GM18519 (cell line): ENCODE results near the gene BRMS1.
"Not testable (repeated sequence)": the region's sequence is repeated elsewhere in the genome, so short reads cannot be mapped to it uniquely, and the experiment has no call there.

ENCODE experiments used
- ATAC-seq: cut with Tn5 transposase; IDR thresholded peaks from one replicate; pipeline ENCODE4 v1.9.1; 2021; ENCODE audit warnings: mild to moderate bottlenecking, moderate library complexity; ENCODE audit not compliant: unreplicated experiment, low FRiP score

The BRMS1 gene

DNA sequence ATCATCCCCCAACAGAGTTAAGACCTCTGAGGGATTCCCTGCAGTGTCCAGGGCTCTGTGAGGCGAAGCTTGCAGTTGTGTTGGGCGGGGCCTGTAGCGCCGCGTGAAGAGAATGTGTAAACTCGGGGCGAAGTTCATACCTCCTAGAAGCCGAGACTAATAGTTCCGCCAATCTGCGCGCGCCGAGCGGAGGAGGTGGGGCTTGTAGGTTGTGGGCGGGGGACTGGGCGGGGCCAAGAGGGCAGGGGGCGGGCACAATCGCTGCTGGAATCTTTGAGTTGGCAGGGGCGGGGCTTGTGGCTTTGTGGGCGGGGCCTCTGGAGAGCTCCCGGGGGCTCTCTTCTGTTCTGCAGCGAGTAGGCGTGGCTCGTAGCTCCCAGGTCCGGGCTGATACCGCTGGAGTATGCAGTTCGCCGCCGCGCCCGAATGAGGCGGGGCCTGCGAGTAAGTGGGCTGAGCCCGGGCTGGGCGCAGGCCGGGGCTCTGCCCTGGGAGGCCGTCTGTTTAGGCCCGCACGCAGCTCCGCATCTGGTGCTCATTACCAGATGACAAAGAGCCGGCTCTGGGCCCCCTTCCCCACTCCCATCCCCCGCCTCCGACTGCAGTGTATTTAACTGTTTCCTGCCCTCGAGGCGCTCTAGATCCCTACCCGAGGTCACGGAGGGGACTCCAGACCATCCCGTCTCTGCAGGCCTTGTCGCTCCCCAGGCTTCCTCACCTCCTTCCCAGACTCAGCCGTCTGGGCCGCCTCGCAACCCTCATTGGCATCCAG is 32.2 kb downstream of the BRMS1 start:
- ATAC-seq, result peak; percentile 37

DNA sequence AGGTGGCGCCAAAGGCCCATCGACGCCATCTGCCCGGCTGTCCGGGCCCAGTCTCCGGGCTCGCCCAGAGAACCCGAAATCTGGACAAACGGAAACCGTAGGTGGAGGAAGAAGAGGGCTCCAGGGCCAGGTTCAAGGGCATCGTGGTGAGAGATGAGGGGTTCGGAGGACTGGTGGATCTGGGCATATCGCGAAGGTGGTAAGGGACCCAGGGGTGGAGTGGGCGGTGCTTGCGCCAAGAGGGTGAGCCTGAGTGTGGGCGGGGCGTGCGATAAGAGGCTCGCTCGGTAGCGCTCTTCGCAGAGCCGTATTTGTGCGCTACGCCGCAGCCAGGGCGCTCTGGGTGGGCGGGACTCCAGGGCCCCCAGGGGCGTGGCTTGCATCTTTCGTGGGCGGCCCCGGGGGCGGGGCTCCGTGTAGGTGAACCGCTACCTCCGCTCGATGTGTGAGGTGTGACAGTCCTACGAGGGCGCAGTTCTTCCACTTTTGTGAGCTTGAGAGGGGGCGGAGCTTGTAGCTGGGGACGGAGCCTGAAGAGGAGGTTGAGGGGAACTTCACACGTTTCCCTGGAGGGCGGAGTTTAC is 32.8 kb downstream of the BRMS1 start:
- ATAC-seq, result peak; percentile 41

DNA sequence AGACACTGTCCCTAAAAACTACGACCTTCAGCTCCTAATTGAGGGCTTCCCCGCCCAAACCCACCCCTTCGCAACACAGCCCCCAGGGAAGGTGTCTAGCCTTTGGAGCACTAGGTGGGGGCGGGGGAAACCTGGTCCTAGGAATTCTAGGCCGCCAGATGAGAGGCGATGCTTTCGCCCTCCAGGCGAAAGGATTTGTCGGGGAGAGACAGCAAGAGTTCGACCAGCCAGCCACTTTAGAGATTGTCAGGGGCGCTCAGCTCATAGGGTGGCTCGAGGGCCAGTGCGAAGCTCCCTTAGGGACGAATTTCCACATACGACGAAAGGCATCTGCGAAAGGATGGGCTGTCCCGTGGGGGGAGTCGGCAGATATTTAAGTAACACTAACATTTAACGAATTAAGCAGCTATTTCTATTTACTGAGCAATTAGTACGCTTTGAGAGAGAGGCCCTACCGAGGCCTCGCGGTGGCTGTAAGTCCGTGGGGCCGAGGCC is 33.4 kb downstream of the BRMS1 start:
- no peak for ATAC-seq

DNA sequence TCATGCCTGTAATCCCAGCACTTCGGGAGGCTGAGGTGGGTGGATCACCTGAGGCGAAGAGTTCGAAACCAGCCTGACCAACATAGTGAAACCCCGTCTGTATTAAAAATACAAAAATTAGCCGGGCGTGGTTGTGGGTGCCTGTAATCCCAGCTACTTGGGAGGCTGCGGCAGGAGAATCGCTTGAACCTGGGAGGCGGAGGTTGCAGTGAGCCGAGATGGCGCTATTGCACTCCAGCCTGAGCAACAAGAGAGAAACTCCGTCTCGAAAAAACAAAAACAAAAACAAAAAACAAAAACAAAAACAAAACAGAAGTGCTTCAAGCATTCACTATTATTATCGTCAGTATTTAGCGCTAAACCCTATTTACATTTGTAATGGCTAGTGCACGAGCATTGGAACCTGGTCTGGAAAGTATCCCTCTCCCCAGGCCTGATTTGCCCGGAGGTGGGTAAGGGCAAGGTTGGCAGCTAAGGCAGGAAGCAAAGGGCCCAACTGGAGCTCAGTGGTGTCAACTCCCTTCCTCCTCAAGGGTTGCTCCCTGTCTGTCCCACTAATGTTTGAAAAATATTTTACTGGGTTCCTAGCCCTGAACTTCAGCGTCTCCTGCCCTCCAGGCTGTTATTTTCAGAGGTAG is 34.0 kb downstream of the BRMS1 start:
- not testable (repeated sequence) for ATAC-seq

DNA sequence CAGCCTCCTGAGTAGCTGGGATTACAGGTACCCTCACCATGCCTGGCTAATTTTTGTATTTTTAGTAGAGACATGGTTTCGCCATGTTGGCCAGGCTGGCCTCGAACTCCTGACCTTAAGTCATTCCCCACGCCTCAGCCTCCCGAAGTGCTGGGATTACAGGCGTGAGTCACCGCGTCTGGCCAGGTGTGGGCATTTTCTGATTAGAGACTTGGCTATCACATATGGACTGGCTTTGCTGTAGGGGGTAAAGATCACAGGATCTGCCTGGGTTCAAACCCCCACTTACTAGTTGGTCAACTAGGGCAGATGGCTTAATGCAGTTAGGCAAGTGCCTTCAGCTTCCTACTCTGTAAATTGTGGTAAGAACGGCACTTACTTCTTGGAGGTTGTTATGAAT is 34.6 kb downstream of the BRMS1 start:
- ATAC-seq, result no peak

DNA sequence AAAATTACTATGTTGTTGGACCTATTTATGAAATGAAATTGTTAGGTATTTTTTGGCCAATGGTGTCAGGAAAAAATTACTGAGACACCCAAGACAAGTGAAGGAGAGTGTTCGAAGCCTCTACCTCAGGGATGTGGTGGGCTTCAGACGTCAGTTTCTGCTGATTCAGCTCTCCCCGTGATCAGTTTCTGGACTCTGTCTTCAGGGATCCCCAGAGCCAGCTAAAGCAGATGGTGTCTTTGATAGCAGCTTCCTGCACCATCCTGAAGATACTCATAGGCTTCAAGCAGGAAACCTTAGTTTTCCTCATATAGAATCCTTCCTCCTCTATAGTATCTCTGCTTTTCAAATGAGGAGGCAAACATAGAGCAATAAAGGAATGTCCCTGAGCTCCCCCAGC is 35.4 kb downstream of the BRMS1 start:
- ATAC-seq, result no peak

DNA sequence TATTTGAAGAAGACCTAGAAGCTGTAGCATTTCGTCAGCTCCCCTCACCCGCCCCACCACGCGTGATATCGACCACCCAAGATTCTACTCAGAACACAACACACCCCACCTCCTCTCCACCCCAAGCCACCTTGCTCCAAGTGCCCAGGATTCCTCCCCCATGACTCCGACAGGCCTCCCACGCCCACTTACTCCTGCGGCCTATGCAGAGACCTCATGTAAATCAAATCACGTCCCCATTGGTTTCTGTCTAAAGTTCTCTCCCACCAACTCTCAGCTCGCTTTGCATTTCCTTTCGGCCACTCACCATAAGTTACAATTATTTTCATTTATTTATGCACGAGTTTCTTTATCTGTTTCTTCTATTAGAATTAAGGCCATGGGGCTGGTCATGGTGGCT is 42.2 kb downstream of the BRMS1 start:
- ATAC-seq, result no peak

DNA sequence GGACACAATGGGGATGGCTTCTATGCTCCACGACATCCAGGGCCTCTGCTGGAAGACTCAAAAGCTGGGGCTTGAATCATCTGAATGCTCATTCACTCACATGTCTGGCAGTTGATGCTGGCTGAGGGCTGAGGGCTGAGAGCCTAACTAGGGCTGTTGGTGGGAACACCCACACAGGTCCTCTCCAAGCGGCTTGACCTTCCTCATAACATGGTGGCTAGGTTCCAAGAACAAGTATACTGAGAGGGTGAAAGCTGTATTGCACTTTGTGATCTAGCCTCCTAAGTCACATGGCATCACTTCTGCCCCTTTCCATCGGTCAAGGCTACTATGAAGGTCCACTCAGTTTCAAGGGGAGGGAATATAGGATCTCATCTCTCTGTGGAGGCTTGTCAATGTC is 45.7 kb downstream of the BRMS1 start:
- no peak for ATAC-seq

DNA sequence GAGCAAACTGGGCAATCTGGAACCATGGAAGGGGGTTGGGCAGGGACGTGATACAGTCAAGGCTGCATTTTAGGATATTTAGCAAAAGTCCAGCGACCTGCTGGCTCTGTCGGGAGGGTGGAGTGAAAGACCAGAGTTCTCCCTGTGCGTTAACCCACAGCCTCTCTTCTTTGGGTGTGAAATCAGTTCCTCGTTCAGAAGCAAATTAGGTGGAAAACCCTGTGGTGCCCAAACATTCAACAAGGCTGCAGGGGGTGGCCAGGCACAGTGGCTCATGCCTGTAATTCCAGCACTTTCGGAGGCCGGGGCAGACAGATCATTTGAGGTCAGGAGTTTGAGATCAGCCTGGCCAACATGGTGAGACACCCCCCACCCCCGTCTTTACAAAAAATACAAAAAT is 47.3 kb downstream of the BRMS1 start:
- no peak for ATAC-seq

DNA sequence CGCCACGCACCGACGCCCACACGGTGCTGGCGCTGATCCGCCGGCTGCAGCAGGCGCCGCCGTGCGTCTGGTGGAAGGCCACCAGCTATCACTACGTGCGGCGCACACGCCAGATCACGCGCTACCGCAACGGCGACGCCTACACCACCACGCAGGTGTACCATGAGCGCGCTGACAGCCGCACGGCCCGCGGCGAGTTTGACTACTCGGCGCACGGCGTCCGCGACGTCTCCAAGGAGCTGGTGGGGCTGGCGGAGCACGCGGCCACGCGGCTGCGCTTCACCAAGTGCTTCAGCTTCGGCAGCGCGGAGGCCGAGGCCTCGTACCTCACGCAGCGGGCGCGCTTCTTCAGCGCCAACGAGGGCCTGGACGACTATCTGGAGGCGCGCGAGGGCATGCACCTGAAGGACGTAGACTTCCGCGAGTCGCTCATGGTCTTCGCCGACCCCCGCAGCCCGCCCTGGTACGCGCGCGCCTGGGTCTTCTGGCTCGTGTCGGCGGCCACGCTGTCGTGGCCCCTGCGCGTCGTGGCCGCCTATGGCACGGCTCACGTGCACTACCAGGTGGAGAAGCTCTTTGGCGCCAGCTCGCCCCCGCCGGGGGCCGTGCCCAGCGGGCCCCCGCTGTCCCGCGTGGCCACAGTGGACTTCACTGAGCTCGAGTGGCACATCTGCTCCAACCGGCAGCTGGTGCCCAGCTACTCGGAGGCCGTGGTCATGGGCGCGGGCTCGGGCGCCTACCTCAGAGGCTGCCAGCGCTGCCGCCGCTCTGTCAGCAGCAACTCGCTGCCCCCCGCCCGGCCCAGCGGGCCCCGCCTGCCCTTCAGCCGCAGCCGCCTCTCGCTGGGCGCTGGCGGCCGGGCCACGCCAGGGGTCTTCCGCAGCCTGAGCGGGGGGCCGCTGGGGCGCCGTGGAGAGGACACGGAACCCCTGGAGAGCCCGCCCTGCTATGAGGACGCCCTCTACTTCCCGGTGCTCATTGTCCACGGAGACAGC is 50.0 kb downstream of the BRMS1 start:
- no peak for ATAC-seq

DNA sequence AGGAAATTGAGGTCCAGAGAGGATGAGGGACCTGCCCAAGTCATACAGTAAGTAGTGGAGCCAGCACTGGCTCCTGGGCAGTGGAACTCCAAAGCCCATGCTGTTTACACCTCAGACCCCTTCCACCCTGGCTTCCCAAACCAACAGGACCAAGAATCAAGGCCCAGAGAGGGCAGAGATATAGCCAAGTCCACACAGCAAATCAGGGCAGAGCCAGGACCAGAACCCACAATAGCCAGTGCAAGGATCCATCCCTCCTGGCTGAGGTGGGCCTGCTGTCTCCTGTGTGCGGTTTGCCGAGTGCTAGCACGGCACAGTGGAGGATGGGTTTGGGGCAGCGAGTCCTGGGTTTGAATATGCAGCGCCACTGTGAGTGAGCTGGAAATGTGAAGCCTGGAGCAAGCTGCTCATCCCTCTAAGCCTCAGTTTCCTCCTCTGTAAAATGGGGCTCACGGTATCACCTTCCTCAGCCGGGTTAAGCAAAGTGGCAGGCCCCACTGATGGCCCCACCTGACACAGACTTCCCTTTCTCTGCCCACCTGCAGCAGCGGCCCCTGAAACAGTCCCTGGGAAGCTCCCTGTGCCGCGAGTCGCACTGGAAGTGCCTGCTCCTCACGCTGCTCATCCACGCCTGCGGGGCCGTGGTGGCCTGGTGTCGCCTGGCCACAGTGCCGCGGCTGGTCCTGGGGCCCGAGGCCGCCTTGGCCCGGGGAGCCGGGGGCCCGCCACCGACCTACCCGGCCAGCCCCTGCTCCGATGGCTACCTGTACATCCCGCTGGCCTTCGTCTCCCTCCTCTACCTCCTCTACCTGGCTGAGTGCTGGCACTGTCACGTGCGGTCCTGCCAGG is 50.9 kb downstream of the BRMS1 start:
- ATAC-seq, result no peak

DNA sequence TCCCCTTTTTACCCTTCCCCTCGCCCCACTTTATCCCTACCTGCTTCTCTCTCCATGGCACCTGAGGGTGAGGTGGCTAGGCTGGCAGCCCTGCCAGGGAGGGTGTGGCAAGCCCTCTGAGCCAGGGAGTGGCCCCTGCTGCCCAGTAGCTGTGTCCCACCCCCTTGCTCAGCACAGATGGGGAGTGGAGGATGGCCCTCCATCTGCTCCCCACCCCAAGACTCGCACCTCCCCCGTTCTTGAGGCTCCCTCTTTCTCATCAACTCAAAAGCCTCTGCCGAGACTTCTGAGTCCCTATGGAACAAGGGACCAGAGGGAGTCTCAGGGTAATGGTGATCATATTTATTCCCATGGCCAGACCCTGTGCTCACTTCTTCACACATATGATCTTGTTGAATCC is 51.6 kb downstream of the BRMS1 start:
- no peak for ATAC-seq

DNA sequence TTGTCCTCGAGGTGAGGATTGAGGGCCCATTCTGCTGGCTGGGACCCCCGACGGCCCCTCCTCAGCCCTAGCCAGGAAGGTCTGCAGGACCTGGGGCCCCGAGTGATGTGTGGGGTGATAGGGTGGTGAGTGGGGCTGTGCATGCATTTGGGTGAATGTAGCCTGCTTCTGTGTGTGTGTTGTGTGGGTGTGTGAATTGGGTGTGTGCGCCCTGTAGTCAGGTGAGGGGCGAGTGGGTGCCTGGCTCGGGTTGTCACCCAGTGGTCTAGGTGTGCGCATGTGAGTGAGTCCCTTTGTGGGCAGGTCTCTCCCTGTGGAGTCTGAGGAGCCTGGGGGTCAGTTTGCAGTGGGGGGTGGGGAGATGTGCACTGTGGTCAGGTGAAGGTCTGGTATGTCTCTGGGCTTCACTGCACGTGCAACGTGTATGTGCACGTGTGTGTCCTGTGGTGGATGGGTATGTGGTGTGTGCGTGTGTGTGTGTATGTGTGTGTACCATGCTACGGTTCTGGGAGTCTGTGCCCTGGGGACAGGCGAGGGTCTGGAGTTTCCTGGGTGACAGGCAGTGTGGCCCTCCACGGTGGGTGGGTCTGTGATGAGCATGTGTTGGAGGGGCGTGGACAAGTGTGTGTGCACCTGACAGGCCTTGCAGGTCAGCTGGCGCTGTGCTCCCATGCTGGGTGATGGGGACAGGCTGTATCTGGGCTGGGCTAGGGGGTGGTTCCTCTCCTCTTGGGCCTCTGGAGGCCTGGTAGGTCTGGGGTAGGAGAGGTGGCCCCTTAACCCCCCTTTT is 52.2 kb downstream of the BRMS1 start:
- ATAC-seq, result no peak

DNA sequence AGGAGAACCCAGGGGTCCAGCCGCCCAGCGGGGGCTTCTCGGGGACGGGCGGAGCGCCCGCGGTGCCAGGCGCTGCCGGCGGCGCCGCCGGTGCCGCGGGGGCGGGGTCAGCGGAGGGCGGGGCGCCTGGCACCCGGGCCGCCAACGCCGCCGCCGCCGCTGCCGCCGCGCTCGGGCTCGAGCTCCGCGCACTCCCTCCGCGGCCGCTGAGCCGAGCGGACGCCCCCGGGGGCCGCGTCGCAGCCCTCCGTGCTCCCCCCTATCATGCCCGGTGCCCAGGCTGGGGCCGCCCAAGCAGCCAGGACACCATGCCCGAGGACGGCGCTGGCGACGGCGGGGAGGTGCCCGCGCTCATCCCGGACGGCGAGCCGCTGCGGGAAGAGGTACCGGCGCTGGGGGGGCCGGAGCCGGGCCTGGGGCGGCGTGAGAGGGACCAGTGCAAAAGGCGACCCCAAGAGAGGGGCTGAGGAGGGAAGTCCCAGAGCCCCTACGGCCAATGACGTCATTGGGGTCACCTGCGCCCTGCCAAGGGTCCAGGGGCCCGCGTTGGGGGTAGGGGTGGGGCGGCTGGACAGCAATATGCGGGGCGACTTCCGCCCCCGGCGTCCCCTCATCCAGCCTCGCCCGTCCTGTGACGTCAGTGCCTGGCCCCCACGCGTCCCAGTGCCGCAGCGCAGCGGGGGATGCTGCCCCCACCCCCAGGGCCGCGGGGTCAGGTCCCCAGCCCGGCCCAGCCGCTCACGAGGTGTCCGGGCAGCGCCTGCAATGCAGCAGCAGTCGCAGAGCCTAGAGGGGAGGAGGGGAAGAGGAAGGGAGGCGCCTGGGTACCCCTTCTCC is 53.0 kb downstream of the BRMS1 start, which contains the start of gene TMEM151A:
Gene TMEM151A (plus strand): TSS at position 189 of the 837 bp plus-strand sequence. CDS start 120 bp downstream, at position 309.
- ATAC-seq, result no peak

DNA sequence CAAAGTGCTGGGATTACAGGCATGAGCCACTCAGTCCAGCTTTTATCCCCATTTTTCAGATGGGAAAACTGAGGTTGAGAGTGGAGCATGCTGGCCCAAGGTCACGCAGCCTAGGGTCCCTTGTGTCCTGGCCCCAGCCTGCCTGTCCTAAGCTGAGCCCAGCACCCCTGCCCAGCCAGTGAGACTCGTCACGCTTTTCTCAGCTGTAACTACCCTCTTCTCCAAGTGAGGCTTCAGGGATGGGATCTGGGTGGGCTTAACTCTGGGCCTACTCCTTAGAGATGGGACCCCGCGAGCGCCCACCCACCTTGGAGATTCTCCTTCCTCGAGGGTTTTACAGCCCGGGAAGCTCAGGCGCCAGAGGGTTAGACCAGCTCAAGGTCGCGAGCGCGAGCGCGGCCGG is 53.6 kb downstream of the BRMS1 start:
- no peak for ATAC-seq

DNA sequence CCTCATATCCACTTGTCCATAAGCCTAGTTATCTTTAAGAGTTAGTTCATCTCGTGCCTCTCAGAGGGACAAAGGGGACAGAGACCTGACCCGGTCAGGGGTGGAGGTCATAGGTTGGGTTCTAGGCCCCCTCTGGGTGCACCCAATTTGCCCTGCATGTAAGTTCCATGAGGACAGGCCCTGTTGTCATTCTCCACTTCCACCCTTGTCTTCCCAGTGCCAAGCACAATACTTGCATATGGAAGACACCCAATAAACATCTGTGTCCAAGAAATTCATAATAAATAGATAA is 54.6 kb downstream of the BRMS1 start:
- no peak for ATAC-seq

DNA sequence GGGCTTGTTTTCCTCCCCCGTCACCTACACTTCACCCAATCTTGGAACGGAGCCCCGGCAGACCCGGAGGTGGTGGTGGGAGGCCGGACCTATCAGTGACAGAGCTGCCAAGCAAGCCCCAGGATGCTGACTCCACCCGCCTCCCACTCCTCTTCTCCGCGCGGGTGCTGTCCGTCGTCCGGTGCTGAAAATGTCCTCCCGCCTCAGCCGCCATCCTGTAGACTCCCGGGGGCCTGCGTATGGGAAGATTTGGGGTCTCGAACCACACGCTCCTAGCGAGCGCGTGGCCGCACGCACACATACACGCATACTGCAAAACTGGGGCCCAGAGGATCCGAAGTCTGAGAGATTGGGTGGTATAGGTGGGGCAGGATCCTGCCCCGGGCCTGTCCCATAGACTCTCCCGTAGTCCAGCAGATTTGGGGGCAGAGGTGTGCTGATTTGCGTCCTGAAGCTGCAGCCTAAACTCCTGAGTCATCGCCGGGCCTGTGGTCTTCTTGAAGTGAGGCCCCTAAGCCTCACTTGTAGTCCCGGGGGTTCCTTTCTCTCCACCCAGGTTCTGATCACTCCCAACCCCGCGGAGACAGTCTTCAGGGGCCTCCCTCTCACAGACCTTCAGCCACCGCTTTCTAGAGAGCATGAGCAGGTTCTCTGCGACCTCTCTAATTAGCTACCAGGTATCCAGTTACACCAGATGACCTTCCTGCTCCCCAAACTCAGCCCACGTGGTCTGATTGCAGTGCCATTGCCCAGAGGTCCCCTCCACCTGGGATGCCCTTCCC is 55.2 kb downstream of the BRMS1 start:
- peak; percentile 11 for ATAC-seq
